OCI-LY1 (cell line): ENCODE data around the gene WDR74.

Experiments used
- EZH2 ChIP-seq: fragments of 200-600 bp; sonication (generic), shearing (Covaris generic); IDR thresholded peaks from 2 replicates; pipeline ENCODE4 v1.8.0; 2017; ENCODE audit warnings: borderline replicate concordance, mixed run types, mild to moderate bottlenecking, antibody characterized with exemption, low read length, moderate library complexity, mixed read lengths
- TF ChIP-seq, protein P1 (sequence below): fragments of 200-600 bp; sonication (generic), shearing (Covaris generic); IDR thresholded peaks from 2 replicates; pipeline ENCODE4 v1.5.1; 2017; ENCODE audit warnings: mild to moderate bottlenecking, antibody characterized with exemption, low read length, moderate library complexity, mixed read lengths

DNA sequence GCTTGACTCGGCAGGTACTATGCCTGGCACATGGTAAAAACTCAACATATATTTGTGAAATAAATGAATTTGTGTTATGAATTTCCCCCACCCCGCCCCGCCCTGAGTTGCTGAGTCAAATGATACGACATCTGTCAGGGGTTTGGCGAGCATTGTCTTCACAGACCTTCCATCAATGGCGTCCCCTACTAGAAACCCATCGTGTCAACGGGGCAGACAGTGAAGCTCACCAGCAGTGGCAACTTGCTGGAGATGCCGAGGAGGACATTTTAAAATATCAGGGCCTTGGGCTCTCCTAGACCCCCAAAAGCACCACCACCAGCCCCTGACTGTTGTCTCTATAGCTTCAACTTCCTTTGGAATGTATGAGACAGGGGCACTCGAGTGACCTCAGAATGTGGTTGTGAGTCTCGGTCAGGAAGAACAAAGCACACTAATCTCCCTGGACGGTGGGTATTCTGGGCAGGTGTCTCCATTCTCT is 33.4 kb downstream of the WDR74 start:
- TF ChIP-seq, protein P1, sequence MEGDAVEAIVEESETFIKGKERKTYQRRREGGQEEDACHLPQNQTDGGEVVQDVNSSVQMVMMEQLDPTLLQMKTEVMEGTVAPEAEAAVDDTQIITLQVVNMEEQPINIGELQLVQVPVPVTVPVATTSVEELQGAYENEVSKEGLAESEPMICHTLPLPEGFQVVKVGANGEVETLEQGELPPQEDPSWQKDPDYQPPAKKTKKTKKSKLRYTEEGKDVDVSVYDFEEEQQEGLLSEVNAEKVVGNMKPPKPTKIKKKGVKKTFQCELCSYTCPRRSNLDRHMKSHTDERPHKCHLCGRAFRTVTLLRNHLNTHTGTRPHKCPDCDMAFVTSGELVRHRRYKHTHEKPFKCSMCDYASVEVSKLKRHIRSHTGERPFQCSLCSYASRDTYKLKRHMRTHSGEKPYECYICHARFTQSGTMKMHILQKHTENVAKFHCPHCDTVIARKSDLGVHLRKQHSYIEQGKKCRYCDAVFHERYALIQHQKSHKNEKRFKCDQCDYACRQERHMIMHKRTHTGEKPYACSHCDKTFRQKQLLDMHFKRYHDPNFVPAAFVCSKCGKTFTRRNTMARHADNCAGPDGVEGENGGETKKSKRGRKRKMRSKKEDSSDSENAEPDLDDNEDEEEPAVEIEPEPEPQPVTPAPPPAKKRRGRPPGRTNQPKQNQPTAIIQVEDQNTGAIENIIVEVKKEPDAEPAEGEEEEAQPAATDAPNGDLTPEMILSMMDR, result no peak
- no peak for TF ChIP-seq EZH2
